AG08395 (cell line): ENCODE measurements around the gene LZTS2.

Experiments used
- DNase-seq: peaks from one replicate; pipeline ENCODE4 v3.0.0; 2012; ENCODE audit warnings: mixed read lengths, low spot score

LZTS2 gene

GRCh38 chr10:100979791-100980272 is 19.8 kb upstream of the LZTS2 start:
- no peak for DNase-seq

DNA sequence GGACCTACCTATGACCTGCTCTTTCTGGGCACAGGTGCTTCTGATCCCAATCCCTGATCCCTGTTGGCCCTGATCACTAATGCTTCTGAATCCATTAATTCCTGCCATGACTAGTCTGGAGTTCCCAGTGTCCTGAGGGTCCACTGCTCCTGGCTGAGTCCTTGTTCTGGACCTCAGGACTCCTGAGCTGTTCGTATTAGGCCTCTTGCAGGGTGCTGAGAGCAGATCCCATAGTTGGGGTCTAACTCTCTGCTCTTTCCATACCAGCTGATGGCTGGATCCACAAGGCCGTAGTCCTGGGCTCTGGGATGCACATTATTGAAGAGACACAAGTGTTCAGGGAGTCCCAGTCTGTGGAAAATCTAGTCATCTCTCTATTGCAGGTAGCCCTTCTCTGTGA is 19.3 kb upstream of the LZTS2 start:
- DNase-seq, result no peak

GRCh38 chr10:100980711-100981110 is 18.9 kb upstream of the LZTS2 start:
- no peak for DNase-seq

DNA sequence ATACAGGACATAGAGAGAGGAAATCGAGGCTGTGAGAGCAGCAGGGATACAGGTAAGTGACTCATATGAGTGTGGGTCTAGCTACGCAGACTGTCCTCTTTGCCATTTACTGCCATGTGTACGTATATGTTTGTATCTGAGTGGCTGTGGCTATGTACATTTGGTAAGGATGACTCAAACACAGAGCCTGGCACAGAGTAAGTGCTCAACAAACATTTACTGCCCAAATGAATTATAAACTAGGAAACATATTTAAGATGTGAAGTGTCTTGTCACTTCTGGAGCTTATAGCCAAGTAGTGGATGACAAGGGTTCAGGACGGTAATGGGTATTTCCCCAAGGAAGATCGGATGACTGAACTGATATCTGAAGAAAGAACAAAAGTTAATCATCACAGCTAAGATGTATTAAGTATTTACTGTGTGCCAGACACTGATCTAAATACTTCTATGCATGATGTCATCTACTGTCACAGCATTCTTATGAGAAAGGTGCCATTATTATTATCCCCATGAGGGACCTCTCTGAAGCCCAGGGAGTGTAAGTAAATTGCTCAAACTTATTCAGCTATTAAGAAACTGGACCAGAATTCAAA is 18.3 kb upstream of the LZTS2 start:
- no peak for DNase-seq

DNA sequence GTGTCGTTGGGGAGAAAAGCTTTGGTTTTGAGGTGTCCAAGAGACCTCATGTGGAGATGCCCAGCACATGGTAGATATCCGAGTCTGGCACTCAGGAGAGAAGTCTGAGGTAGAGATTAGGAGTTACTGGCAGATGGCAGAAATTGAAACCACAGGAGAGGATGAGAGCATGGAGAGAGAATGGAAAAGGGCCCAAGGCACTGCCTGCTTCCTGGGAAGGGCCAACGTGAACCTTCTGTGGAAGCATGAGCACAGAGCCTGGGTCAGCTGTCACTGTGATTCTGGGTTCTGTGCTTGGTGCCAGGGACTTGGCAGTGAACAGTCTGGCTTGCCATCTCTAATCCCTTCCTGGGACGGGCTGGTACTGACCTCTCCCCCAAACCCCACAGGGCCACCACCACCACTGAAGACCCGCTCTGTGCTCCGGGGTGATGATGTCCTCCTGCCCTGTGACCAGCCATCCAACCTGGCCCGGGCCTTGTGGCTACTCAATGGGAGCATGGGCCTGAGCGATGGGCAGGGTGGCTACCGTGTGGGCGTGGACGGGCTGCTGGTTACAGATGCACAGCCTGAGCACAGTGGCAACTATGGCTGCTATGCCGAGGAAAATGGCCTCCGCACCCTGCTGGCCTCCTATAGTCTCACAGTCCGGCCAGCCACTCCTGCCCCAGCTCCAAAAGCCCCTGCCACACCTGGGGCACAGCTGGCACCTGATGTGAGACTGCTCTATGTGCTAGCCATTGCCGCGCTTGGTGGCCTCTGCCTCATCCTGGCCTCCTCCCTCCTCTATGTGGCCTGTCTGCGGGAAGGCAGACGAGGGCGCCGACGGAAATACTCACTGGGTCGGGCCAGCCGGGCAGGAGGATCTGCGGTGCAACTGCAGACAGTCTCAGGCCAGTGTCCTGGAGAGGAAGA is 16.4 kb upstream of the LZTS2 start:
- no peak for DNase-seq

- no peak for DNase-seq
Measured at GRCh38 chr10:100983868-100984671, 15.5 kb upstream of the LZTS2 start.

GRCh38 chr10:100984672-100985177 is 14.9 kb upstream of the LZTS2 start:
- DNase-seq, result no peak

DNA sequence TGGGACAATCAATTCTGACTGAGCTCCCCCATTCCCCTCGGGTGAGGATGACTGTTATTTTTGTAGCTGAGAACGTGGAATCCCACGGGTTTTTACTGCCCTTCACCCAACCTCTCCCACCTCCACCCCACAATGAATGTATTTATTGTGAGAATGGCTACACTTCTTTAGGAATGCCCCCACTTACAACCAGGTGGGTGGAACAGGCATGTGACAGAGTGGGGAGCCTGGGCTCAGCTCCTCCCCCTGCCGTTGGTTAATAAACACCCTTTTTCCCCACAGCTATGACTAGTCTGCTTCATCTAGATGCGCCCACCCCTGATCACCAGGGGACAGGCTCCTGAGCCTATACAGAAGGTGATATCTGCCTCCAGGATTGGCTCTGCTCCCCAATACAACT is 14.3 kb upstream of the LZTS2 start:
- no peak for DNase-seq

GRCh38 chr10:100986623-100986951 is 13.0 kb upstream of the LZTS2 start:
- no peak for DNase-seq

- DNase-seq, result peak; percentile 91
Measured at GRCh38 chr10:100986952-100987684, 12.5 kb upstream of the LZTS2 start, which contains the start of the genes MRPL43 and TWNK. Gene MRPL43 (minus strand): TSS chr10:100987497. CDS start chr10:100987443, 54 bp downstream. Gene TWNK (plus strand): TSS chr10:100987543. CDS start chr10:100988211, 668 bp downstream.

DNA sequence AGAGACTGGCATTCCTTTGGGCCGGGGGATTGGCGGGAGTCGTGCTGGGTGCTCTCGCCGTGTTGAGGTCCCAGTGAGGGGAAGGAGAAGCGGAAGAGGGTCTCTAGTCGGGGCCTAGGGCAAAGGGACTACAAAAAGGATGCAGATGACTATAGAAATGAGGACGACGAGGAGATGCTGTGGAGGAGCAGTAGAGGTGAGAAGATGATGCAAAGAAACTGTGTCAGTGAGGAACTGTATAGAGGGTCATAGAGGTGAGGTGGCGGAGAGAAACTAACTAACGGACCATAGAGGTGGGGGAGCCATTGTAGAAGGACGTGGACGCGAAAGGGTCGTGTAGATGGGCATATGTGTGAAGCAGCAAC is 11.9 kb upstream of the LZTS2 start:
- no peak for DNase-seq

DNA sequence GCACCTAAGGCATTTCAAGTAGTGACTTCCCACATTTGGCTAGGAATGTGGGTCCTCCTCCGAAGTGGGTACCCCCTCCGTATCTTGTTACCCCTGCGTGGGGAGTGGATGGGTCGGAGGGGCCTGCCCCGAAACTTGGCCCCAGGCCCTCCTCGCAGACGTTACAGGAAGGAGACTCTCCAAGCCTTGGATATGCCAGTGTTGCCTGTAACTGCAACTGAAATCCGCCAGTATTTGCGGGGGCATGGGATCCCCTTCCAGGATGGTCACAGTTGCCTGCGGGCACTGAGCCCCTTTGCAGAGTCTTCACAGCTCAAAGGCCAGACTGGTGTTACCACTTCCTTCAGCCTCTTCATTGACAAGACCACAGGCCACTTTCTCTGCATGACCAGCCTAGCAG is 11.4 kb upstream of the LZTS2 start:
- DNase-seq, result no peak

- DNase-seq, result no peak
Measured at GRCh38 chr10:100989088-100989487, 10.5 kb upstream of the LZTS2 start.

DNA sequence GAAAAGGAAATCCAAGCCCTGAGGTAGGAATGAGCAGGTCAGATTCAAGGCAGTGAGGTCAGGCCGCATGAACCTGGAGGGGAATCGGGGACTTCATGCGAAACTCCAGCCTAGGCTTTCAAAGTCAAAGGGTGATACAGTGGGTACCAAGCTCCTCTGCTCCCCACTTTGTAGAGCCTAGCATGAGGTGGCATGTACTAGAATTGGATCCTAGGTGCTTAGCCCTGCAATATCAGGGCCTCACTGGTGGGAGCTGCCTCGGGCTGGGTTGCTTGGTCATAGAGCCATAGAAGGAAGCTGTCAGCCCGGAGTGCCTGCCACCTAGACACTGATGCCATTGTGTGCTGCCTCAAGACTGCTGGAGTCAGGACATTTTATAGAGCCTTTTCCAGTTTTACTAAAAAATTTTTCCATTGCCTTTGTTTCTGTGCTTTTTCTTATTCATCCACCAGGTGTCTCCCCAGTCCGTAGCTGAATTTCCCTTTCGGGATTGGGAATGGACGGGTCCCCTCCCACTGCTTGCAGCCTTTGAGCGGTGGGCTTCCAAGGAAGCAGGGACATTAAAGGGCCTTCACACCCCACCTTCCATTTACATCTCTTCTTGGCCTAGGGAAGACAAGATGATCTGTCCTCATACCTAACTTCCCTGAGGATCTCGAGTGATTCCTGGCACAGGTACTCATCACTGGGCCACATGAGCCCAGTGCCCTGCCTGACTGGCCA is 5.5 kb upstream of the LZTS2 start:
- DNase-seq, result peak; percentile 54

GRCh38 chr10:100995181-100995580 is 4.4 kb upstream of the LZTS2 start:
- no peak for DNase-seq

- no peak for DNase-seq
Measured at GRCh38 chr10:100996678-100997359, 2.8 kb upstream of the LZTS2 start.

DNA sequence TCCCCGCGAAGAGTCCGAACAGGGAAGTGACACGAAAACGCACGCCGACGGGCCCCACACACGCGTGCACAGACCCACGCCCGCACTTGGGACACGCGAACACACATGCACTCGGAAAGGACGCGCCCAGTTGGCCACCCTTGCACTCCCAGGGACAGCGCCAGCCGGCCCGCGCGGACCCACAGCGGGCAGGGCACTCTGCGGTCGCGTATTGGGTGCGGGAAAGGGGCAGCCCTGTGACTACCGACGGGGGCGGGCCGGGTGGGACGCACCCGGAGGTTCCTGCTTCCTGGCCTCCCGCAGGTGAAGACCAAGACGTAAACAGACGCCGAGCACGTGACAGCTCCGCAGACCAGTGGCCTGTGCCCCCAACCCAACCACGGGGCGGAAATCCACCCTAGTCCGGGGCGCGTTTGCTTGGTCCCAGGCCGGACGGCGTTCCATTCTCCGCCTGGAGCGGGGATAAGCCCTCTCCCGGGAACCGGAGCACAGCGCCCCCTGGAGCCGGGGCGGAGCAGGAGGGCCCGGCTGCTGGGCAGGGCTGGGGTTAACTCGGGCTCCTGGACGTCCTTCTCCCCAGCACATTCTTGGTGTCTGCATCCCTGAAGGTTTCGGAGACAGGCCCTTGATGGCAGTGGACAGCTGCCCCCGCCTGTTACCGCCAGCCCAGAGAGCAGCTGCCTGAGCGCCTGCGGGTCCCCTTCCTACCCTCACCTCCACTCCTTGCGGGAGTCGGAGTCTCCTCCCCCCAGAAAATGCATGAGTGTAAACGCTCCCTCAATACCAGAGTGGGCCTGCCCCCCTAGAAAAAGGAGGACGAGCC is 2.0 kb upstream of the LZTS2 start:
- peak; percentile 87 for DNase-seq

DNA sequence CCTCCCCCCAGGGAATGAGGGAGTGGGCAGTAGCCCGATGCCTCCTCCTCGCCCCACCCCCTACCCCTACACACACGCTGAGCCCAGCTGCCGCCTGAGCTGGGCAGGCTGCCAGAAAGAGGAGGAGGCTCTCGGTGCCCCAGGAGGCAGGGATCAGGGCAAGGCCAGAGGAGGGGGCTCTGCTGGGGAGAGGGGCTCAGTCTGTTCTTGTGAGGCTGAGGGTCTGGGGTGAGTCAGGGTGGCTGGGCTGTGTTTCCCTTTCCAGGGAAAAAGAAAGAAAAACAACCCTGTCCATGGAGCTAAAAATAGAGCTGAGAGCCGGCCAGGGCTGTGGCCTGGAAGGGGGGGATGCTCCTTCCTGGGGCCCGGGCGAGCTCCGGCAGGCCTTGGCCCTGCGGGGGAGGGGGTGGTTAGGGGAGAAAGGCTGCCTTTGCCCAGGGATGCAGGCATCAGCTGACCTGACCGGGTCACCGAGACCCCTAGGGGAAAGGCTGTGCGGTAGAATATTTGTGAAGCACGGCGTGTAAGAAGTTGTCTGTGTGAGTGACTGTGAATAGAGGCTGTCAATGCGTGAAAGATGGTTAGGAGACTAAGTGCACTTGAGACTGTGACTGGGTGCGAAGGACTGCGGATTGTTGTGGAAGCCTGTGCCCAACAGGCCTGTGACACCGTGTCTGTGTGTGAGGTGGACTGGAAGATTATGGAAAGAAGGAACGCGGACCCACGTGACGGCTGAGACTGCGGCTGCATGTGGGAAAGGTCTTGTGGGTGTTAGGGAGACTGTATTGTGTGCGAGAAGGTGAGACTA is 1.2 kb upstream of the LZTS2 start:
- peak; percentile 88 for DNase-seq
